Lower lobe of right lung (tissue), 2 donors: ENCODE results near the gene IGFL2. TPM values are rescaled to one million over a fixed set of nuclear protein-coding genes. Genes with fewer than 3 reads are reported as not detected.
"Not testable (repeated sequence)": the region's sequence is repeated elsewhere in the genome, so short reads cannot be mapped to it uniquely, and the experiment has no call there.

Experiments used
- ATAC-seq, 2 donors: fragments of 200-7000 bp; cut with Tn5 transposase; one replicate each; pipeline ENCODE4 v1.9.1; 2020 to 2022; ENCODE audit warnings: mild to moderate bottlenecking in 2 of 2, moderate library complexity in 2 of 2
- DNase-seq: peaks from one replicate; pipeline ENCODE4 v3.0.0-alpha.2; 2020
- H3K27ac ChIP-seq: fragments of 200-600 bp; one replicate; pipeline ENCODE4 v1.8.0; 2022
- H3K27me3 ChIP-seq: fragments of 200-600 bp; one replicate; pipeline ENCODE4 v1.8.0; 2022; ENCODE audit warnings: low read depth
- H3K36me3 ChIP-seq: fragments of 200-600 bp; one replicate; pipeline ENCODE4 v1.8.0; 2022; ENCODE audit warnings: mild to moderate bottlenecking
- H3K4me1 ChIP-seq: fragments of 200-600 bp; one replicate; pipeline ENCODE4 v1.8.0; 2022
- H3K4me3 ChIP-seq: fragments of 200-600 bp; one replicate; pipeline ENCODE4 v1.8.0; 2022; ENCODE audit warnings: mild to moderate bottlenecking
- H3K9me3 ChIP-seq: fragments of 200-600 bp; one replicate; pipeline ENCODE4 v1.8.0; 2022
- CTCF ChIP-seq: fragments of 200-600 bp; IDR thresholded peaks from one replicate; pipeline ENCODE4 v1.8.0; 2022; ENCODE audit warnings: antibody characterized with exemption, mild to moderate bottlenecking
- intact Hi-C: fragments of 100-400 bp; cut with DNase I; formaldehyde crosslinking; loops from one replicate; pipeline ENCODE4 v1.11.0; 2022
- long read RNA-seq: library from polyadenylated mRNA; unstranded; transcript quantifications from one replicate; pipeline ENCODE4 v2.0.0, GENCODE V29; 2021
- total RNA-seq: library from RNA; stranded (reverse); fragmentation: NEBNext Ultra II Directional; extraction: Animal tissue kit (Norgen Biotek cat#: 25700); gene quantifications from one replicate; pipeline ENCODE4 v1.2.1, GENCODE V29; 2021
- donor health status: DM: no; HTN: yes; CAD: no; lungs with severe emphysema.

The IGFL2 gene
- not detected for total RNA-seq
- long read RNA-seq: 0 reads

GRCh38 chr19:46147791-46148288 is at the start of gene IGFL2:
TSS of gene IGFL2 (plus strand) at chr19:46148238. CDS start at chr19:46148279, 41 bp downstream.
- no peak for DNase-seq
- Histone ChIP-seq H3K27me3 (peaks cover 20% of the 10 kb centered on the region), H3K4me3 (no peak within 1 kb of the TSS), H3K4me1 (peaks cover 5% of the 10 kb centered on the region), H3K27ac (no peak within 1 kb of the TSS), H3K36me3 (no peaks in the 10 kb centered on the region), H3K9me3 (no peaks in the 10 kb centered on the region)
- no peak for TF ChIP-seq CTCF
- peak in 1 of 2 donors; percentile 19 for ATAC-seq
- intact Hi-C loops: no loop called here

- DNase-seq (no peak), ATAC-seq (no peak)
- Histone ChIP-seq H3K4me3 (no peak overlapping the region), H3K27me3 (peaks cover 13% of the 10 kb centered on the region), H3K36me3 (no peaks in the 10 kb centered on the region), H3K27ac (no peak overlapping the region), H3K4me1 (no peaks in the 10 kb centered on the region), H3K9me3 (peaks cover 10% of the 10 kb centered on the region)
- intact Hi-C loops: no loop called here
- no peak for TF ChIP-seq CTCF
These were observed 47.7 kb upstream of the IGFL2 start for GRCh38 chr19:46100344-46100743.

GRCh38 chr19:46101293-46101692 is 46.7 kb upstream of the IGFL2 start:
- ATAC-seq (no peak), DNase-seq (no peak)
- no peak for TF ChIP-seq CTCF
- Histone ChIP-seq H3K4me1 (no peaks in the 10 kb centered on the region), H3K9me3 (peaks cover 10% of the 10 kb centered on the region), H3K27ac (no peak overlapping the region), H3K4me3 (no peak overlapping the region), H3K36me3 (no peaks in the 10 kb centered on the region), H3K27me3 (peaks cover 13% of the 10 kb centered on the region)
- intact Hi-C loops: no loop called here

- intact Hi-C loops, H3K4me3 ChIP-seq, H3K36me3 ChIP-seq, ATAC-seq, H3K27ac ChIP-seq, DNase-seq, H3K9me3 ChIP-seq, H3K4me1 ChIP-seq: not testable (repeated sequence)
- peaks cover 13% of the 10 kb centered on the region for H3K27me3 ChIP-seq
These were observed 45.7 kb upstream of the IGFL2 start for GRCh38 chr19:46102333-46102732.

GRCh38 chr19:46107371-46107770 is 40.7 kb upstream of the IGFL2 start:
- no peak for DNase-seq
- no peak for TF ChIP-seq CTCF
- Histone ChIP-seq H3K27me3 (peaks cover 13% of the 10 kb centered on the region), H3K4me3 (no peak overlapping the region), H3K4me1 (no peaks in the 10 kb centered on the region), H3K9me3 (peaks cover 3% of the 10 kb centered on the region), H3K27ac (no peak overlapping the region), H3K36me3 (no peaks in the 10 kb centered on the region)
- no peak for ATAC-seq
- intact Hi-C loops: no loop called here

GRCh38 chr19:46109876-46110275 is 38.2 kb upstream of the IGFL2 start:
- no peak for TF ChIP-seq CTCF
- no peaks in the 10 kb centered on the region for H3K4me1 ChIP-seq
- intact Hi-C loops: no loop called here
- no peaks in the 10 kb centered on the region for H3K36me3 ChIP-seq
- no peak for DNase-seq
- peaks cover 1% of the 10 kb centered on the region for H3K9me3 ChIP-seq
- ATAC-seq: no peak
- H3K27me3 ChIP-seq: peaks cover 9% of the 10 kb centered on the region
- H3K4me3 ChIP-seq: no peak overlapping the region
- no peak overlapping the region for H3K27ac ChIP-seq
